HepG2 (cell line): Measurements from ENCODE around the gene SPCS1. TPM values are rescaled to one million over a fixed set of nuclear protein-coding genes. Genes with fewer than 3 reads are reported as not detected.

Experiments used
- ATF3 ChIP-seq: sonication (generic); formaldehyde crosslinking; IDR thresholded peaks from 2 replicates; pipeline ENCODE4 v1.4.0; 2020; ENCODE audit warnings: missing genetic modification reagents
- BCL6 ChIP-seq: IDR thresholded peaks from 2 replicates; pipeline ENCODE4 v1.6.1; 2016; ENCODE audit warnings: missing genetic modification reagents, missing compliant biosample characterization
- CEBPB ChIP-seq: IDR thresholded peaks from 2 replicates; pipeline ENCODE4 v1.6.1; 2011; ENCODE audit warnings: low read depth, low read length, improper control_type of control experiment, borderline replicate concordance
- DBP ChIP-seq: sonication (generic); formaldehyde crosslinking; IDR thresholded peaks from 2 replicates; pipeline ENCODE4 v1.4.0; 2020; ENCODE audit warnings: missing genetic modification reagents; ENCODE audit errors: not compliant biosample characterization
- EED ChIP-seq: sonication (generic); formaldehyde crosslinking; IDR thresholded peaks from 2 replicates; pipeline ENCODE4 v1.5.0; 2020; ENCODE audit warnings: mild to moderate bottlenecking, missing genetic modification reagents
- FOXC1 ChIP-seq: sonication (generic); formaldehyde crosslinking; IDR thresholded peaks from 2 replicates; pipeline ENCODE4 v1.8.0; 2022; ENCODE audit warnings: mild to moderate bottlenecking, missing genetic modification reagents, borderline replicate concordance
- GTF3A ChIP-seq: sonication (generic); formaldehyde crosslinking; conservative IDR thresholded peaks from 2 replicates; pipeline ENCODE4 v1.4.0; 2020; ENCODE audit warnings: mild to moderate bottlenecking, missing genetic modification reagents
- GZF1 ChIP-seq: sonication (generic); formaldehyde crosslinking; IDR thresholded peaks from 2 replicates; pipeline ENCODE4 v1.5.1; 2020; ENCODE audit warnings: mild to moderate bottlenecking, missing genetic modification reagents
- IRF2 ChIP-seq: IDR thresholded peaks from 2 replicates; pipeline ENCODE4 v1.6.1; 2018; ENCODE audit warnings: missing genetic modification reagents, missing compliant biosample characterization
- MEF2D ChIP-seq: sonication (generic); formaldehyde crosslinking; IDR thresholded peaks from 2 replicates; pipeline ENCODE4 v1.5.1; 2020; ENCODE audit warnings: mild to moderate bottlenecking, missing genetic modification reagents
- NFE2 ChIP-seq: sonication (generic); formaldehyde crosslinking; IDR thresholded peaks from 2 replicates; pipeline ENCODE4 v1.4.0; 2020; ENCODE audit warnings: missing genetic modification reagents
- NR2F6 ChIP-seq, 2 experiments: IDR thresholded peaks; 2 replicates each; pipeline ENCODE4 v1.6.1; 2016; ENCODE audit warnings: antibody characterized with exemption in 1 of 2, mild to moderate bottlenecking in 1 of 2
- PAX8 ChIP-seq: sonication (generic); formaldehyde crosslinking; IDR thresholded peaks from 2 replicates; pipeline ENCODE4 v1.8.0; 2022; ENCODE audit warnings: mild to moderate bottlenecking, missing genetic modification reagents, borderline replicate concordance
- PITX1 ChIP-seq: sonication (generic); formaldehyde crosslinking; IDR thresholded peaks from 2 replicates; pipeline ENCODE4 v1.5.1; 2020; ENCODE audit warnings: mild to moderate bottlenecking, missing genetic modification reagents
- RNF2 ChIP-seq: fragments of 450-650 bp; conservative IDR thresholded peaks from 2 replicates; pipeline ENCODE4 v1.6.1; 2016; ENCODE audit warnings: low read depth
- SMAD9 ChIP-seq: sonication (generic); formaldehyde crosslinking; IDR thresholded peaks from 2 replicates; pipeline ENCODE4 v1.5.1; 2020; ENCODE audit warnings: mild to moderate bottlenecking, missing genetic modification reagents
- TBL1XR1 ChIP-seq: fragments of 150-350 bp; IDR thresholded peaks from 2 replicates; pipeline ENCODE4 v1.6.1; 2014; ENCODE audit warnings: borderline replicate concordance, low read length; ENCODE audit not compliant: partially characterized antibody
- TEF ChIP-seq: sonication (generic); formaldehyde crosslinking; IDR thresholded peaks from 2 replicates; pipeline ENCODE4 v1.5.0; 2020; ENCODE audit warnings: missing genetic modification reagents
- THAP8 ChIP-seq: sonication (generic); formaldehyde crosslinking; IDR thresholded peaks from 2 replicates; pipeline ENCODE4 v1.5.1; 2020; ENCODE audit warnings: missing genetic modification reagents, mild to moderate bottlenecking, borderline replicate concordance
- ZNF225 ChIP-seq: sonication (generic); formaldehyde crosslinking; IDR thresholded peaks from 2 replicates; pipeline ENCODE4 v1.4.0; 2020; ENCODE audit warnings: mild to moderate bottlenecking, missing genetic modification reagents
- ZNF282 ChIP-seq: fragments of 450-650 bp; IDR thresholded peaks from 2 replicates; pipeline ENCODE4 v1.6.1; 2018; ENCODE audit not compliant: partially characterized antibody
- ZNF446 ChIP-seq: sonication (generic); formaldehyde crosslinking; IDR thresholded peaks from 2 replicates; pipeline ENCODE4 v1.5.0; 2020; ENCODE audit warnings: mild to moderate bottlenecking, missing genetic modification reagents
- ZNF577 ChIP-seq: sonication (generic); formaldehyde crosslinking; IDR thresholded peaks from 2 replicates; pipeline ENCODE4 v1.4.0; 2020; ENCODE audit warnings: mild to moderate bottlenecking, low read depth, missing genetic modification reagents, borderline replicate concordance
- ZZZ3 ChIP-seq: sonication (generic); formaldehyde crosslinking; IDR thresholded peaks from 2 replicates; pipeline ENCODE4 v1.4.0; 2020; ENCODE audit warnings: missing genetic modification reagents, mild to moderate bottlenecking, borderline replicate concordance
- polyA plus RNA-seq, 8 experiments: library from polyadenylated mRNA; depleted of rRNA in 3 of 8; stranded (reverse) in 7 of 8; unstranded in 1 of 8; fragments of >200 nt; fragmentation: Illumina TruSeq in 4 of 8; extraction: Trizol in 4 of 8; gene quantifications; 2 replicates each; pipeline versions ENCODE4 v1.2.1 to v1.2.3, GENCODE V29; 2011 to 2016; ENCODE audit warnings: low read depth in 4 of 8, missing spikeins in 1 of 8, mixed read lengths in 1 of 8; ENCODE audit not compliant: insufficient read depth in 1 of 8
- total RNA-seq, 5 experiments: library from RNA; depleted of rRNA; stranded (reverse); fragments of >200 nt; fragmentation: Illumina TruSeq; extraction: Trizol; gene quantifications; 2 replicates each; pipeline ENCODE4 v1.2.3, GENCODE V29; 2016; ENCODE audit warnings: low read depth in 1 of 5
- TF ChIP-seq, protein P1 (sequence below): sonication (generic); formaldehyde crosslinking; IDR thresholded peaks from 2 replicates; pipeline ENCODE4 v1.4.0; 2020; ENCODE audit warnings: missing genetic modification reagents, mild to moderate bottlenecking, borderline replicate concordance

Gene SPCS1
- total and polyA plus RNA-seq, 2 of the 13 experiments (the other 11 are each of a cell fraction or from before 2014, with no cell fraction given), result 84.6 to 120 TPM

DNA sequence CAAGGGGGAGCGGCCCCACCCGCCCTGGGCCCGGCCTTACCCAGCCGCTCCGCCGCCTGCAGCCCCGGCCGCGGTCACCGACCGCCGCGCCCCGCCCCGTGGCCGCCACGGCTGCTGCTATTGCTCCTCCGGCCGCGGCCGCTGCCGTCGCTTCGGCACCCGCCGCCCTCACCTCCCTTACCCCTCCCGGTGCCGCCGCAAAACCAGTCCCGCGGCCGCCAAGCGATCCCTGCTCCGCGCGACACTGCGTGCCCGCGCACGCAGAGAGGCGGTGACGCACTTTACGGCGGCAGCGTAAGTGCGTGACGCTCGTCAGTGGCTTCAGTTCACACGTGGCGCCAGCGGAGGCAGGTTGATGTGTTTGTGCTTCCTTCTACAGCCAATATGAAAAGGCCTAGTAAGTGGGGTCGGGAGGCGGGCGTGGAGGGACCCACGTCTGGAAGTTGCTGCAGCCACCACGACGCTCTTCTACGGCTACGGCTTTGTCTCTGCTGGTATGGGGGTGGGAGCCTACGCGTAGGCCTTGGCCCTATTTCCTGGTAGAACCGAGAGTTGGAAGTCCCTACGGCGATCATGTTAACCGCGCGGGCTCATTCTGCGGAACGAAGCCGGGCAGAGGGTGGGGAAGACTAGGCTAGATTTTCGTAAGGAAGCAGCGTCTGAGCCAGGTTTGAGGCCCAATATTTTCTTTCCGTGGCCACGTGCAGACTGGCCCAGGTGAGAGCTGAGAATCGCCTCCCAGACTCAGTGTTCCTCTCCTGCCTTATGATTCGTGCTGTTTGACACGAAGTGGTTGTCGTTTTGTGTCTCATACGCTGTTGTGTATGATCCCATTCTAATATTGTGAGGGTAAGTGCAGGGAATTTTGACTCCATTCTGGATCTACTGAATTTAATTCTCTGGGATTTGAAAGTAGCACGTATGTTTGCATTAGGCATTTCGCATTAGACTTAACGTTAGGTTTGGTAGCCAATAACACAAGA is 19.9 kb upstream of the SPCS1 start, which contains the start of the genes GNL3 and PBRM1 (continued):
- 0 out of 2 replicates have a peak, but pooled peaks have one; percentile 72 for TF ChIP-seq PAX8 (CRISPR knock-in tag)
- no peak for TF ChIP-seq SMAD9 (CRISPR knock-in tag)
- no peak for TF ChIP-seq ZNF282
- peak; percentile 53 for TF ChIP-seq BCL6 (CRISPR knock-in tag)
- 0 out of 2 replicates have a peak, but pooled peaks have one; percentile 10 for TF ChIP-seq TEF (CRISPR knock-in tag)
- TF ChIP-seq TBL1XR1, result no peak
- peak; percentile 62 for TF ChIP-seq ATF3 (CRISPR knock-in tag)
- TF ChIP-seq GTF3A (CRISPR knock-in tag), result no peak
- no peak; the same call in 1 of the 2 replicates for TF ChIP-seq GZF1 (CRISPR knock-in tag)
- peak; percentile 88 for TF ChIP-seq MEF2D (CRISPR knock-in tag)
- TF ChIP-seq ZNF446 (CRISPR knock-in tag), result 0 out of 2 replicates have a peak, but pooled peaks have one; percentile 83
- peak; percentile 62; the same call in 1 of the 2 replicates for TF ChIP-seq PITX1 (CRISPR knock-in tag)
- TF ChIP-seq, protein P1, sequence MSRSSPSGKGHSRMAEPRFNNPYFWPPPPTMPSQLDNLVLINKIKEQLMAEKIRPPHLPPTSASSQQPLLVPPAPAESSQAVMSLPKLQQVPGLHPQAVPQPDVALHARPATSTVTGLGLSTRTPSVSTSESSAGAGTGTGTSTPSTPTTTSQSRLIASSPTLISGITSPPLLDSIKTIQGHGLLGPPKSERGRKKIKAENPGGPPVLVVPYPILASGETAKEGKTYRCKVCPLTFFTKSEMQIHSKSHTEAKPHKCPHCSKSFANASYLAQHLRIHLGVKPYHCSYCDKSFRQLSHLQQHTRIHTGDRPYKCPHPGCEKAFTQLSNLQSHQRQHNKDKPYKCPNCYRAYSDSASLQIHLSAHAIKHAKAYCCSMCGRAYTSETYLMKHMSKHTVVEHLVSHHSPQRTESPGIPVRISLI (CRISPR knock-in tag), result peak; percentile 47; the same call in 1 of the 2 replicates
- TF ChIP-seq RNF2, result peak; percentile 84; the same call in 1 of the 2 replicates
- peak; percentile 85 for TF ChIP-seq IRF2
- no peak for TF ChIP-seq THAP8 (CRISPR knock-in tag)
- TF ChIP-seq ZNF225 (CRISPR knock-in tag), result 0 out of 2 replicates have a peak, but pooled peaks have one; percentile 71
- TF ChIP-seq NFE2 (CRISPR knock-in tag), result 0 out of 2 replicates have a peak, but pooled peaks have one; percentile 7
- TF ChIP-seq DBP, result peak; percentile 55
- peak; percentile 94 for TF ChIP-seq FOXC1
- peak; percentile 80; the same call in 1 of the 2 replicates for TF ChIP-seq ZZZ3 (CRISPR knock-in tag)
- TF ChIP-seq ZNF577, result no peak
- TF ChIP-seq NR2F6 (IDR thresholded peaks at IDR 0.05), result no peak
- peak; percentile 66 for TF ChIP-seq NR2F6 (CRISPR knock-in tag; IDR thresholded peaks at IDR 0.05)
- TF ChIP-seq CEBPB, result no peak
- 0 out of 2 replicates have a peak, but pooled peaks have one; percentile 31 for TF ChIP-seq EED (CRISPR knock-in tag)
